ENCODE data around the gene ABCA13.

GRCh38 chr7:48416327-48416908 lies 245.2 kb downstream of the ABCA13 start:
- TF ChIP-seq CTCF (IDR thresholded peaks at IDR 0.05) (no peak), EZH2phosphoT487 (IDR thresholded peaks at IDR 0.05) (no peak)

All from neural progenitor cell (in vitro differentiated cells).